GM23338 (cell line): ENCODE measurements around the gene OR2A42.
"Not testable (repeated sequence)": the region's sequence is repeated elsewhere in the genome, so short reads cannot be mapped to it uniquely, and the experiment has no call there.

Experiments used
- CREB1 ChIP-seq: fragments of 250-450 bp; sonication (Bioruptor Pico); IDR thresholded peaks from 2 replicates; pipeline ENCODE4 v1.5.0; 2020; ENCODE audit warnings: low read depth, mild to moderate bottlenecking, moderate library complexity
- EZH2 ChIP-seq: fragments of 200-600 bp; sonication (generic); IDR thresholded peaks from one replicate; pipeline ENCODE4 v1.8.0; 2017; ENCODE audit warnings: antibody characterized with exemption, mild to moderate bottlenecking, low read depth; ENCODE audit not compliant: unreplicated experiment
- EZH2phosphoT487 ChIP-seq: fragments of 200-600 bp; sonication (generic); IDR thresholded peaks from one replicate; pipeline ENCODE4 v1.8.1; 2018; ENCODE audit warnings: antibody characterized with exemption; ENCODE audit not compliant: unreplicated experiment
- POLR2AphosphoS5 ChIP-seq: IDR thresholded peaks from 2 replicates; pipeline ENCODE4 v1.6.1; 2016; ENCODE audit warnings: antibody characterized with exemption, low read depth
- TF ChIP-seq, protein P1 (sequence below), 2 experiments: fragments of 200-600 bp in 1 of 2; sonication (generic) in 1 of 2; conservative IDR thresholded peaks; 2 replicates each; pipeline versions ENCODE4 v1.5.1 to v1.6.1; 2016 to 2017; ENCODE audit warnings: antibody characterized with exemption in 2 of 2, low read depth in 2 of 2, mild to moderate bottlenecking in 2 of 2, moderate library complexity in 1 of 2
- TF ChIP-seq, protein P2 (sequence below): IDR thresholded peaks from one replicate; pipeline ENCODE4 v1.6.1; 2018; ENCODE audit warnings: antibody characterized with exemption; ENCODE audit not compliant: unreplicated experiment
- TF ChIP-seq, protein P3 (sequence below): fragments of 250-450 bp; sonication (Bioruptor Pico); IDR thresholded peaks from 2 replicates; pipeline ENCODE4 v1.5.0; 2020; ENCODE audit warnings: mild to moderate bottlenecking, moderate library complexity
- TF ChIP-seq, protein P4 (sequence below): IDR thresholded peaks from 2 replicates; pipeline ENCODE4 v1.6.1; 2016; ENCODE audit warnings: antibody characterized with exemption

DNA sequence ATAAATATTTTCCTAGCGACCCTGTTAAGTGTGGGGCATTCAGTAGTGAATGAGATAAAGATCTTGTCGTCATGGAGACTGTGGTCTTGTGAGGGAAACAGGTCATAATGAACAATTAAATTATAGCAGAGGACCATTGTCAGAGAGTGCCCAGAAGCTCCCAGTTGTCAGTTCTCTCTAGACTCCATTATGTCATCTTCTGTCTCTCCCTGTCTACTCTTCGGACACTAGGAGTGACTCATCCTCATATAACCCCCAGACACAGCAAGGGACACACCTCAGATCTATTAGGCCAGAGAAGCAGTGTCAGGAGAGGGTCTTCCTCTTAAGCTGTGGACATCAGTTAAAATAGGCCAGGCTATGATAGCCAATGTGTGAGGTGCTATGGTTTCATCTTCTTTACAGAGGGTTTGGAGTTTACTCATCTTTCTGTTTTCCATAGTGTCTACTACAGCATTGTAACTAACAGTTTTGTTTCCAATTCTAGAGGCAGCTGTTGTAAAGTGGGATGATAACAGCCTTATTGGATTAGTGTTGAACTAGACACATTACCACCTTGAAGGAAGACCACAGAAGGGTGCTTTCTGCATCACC, 50.7 kb downstream of the OR2A42 start:
- TF ChIP-seq, protein P1, sequence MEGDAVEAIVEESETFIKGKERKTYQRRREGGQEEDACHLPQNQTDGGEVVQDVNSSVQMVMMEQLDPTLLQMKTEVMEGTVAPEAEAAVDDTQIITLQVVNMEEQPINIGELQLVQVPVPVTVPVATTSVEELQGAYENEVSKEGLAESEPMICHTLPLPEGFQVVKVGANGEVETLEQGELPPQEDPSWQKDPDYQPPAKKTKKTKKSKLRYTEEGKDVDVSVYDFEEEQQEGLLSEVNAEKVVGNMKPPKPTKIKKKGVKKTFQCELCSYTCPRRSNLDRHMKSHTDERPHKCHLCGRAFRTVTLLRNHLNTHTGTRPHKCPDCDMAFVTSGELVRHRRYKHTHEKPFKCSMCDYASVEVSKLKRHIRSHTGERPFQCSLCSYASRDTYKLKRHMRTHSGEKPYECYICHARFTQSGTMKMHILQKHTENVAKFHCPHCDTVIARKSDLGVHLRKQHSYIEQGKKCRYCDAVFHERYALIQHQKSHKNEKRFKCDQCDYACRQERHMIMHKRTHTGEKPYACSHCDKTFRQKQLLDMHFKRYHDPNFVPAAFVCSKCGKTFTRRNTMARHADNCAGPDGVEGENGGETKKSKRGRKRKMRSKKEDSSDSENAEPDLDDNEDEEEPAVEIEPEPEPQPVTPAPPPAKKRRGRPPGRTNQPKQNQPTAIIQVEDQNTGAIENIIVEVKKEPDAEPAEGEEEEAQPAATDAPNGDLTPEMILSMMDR (conservative IDR thresholded peaks at IDR 0.05; ENCODE audit: low read depth in 2 of 2), result not testable (repeated sequence)
- TF ChIP-seq, protein P2, sequence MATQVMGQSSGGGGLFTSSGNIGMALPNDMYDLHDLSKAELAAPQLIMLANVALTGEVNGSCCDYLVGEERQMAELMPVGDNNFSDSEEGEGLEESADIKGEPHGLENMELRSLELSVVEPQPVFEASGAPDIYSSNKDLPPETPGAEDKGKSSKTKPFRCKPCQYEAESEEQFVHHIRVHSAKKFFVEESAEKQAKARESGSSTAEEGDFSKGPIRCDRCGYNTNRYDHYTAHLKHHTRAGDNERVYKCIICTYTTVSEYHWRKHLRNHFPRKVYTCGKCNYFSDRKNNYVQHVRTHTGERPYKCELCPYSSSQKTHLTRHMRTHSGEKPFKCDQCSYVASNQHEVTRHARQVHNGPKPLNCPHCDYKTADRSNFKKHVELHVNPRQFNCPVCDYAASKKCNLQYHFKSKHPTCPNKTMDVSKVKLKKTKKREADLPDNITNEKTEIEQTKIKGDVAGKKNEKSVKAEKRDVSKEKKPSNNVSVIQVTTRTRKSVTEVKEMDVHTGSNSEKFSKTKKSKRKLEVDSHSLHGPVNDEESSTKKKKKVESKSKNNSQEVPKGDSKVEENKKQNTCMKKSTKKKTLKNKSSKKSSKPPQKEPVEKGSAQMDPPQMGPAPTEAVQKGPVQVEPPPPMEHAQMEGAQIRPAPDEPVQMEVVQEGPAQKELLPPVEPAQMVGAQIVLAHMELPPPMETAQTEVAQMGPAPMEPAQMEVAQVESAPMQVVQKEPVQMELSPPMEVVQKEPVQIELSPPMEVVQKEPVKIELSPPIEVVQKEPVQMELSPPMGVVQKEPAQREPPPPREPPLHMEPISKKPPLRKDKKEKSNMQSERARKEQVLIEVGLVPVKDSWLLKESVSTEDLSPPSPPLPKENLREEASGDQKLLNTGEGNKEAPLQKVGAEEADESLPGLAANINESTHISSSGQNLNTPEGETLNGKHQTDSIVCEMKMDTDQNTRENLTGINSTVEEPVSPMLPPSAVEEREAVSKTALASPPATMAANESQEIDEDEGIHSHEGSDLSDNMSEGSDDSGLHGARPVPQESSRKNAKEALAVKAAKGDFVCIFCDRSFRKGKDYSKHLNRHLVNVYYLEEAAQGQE, result not testable (repeated sequence)
- TF ChIP-seq POLR2AphosphoS5, CREB1, EZH2phosphoT487, EZH2: not testable (repeated sequence)
- TF ChIP-seq, protein P3, sequence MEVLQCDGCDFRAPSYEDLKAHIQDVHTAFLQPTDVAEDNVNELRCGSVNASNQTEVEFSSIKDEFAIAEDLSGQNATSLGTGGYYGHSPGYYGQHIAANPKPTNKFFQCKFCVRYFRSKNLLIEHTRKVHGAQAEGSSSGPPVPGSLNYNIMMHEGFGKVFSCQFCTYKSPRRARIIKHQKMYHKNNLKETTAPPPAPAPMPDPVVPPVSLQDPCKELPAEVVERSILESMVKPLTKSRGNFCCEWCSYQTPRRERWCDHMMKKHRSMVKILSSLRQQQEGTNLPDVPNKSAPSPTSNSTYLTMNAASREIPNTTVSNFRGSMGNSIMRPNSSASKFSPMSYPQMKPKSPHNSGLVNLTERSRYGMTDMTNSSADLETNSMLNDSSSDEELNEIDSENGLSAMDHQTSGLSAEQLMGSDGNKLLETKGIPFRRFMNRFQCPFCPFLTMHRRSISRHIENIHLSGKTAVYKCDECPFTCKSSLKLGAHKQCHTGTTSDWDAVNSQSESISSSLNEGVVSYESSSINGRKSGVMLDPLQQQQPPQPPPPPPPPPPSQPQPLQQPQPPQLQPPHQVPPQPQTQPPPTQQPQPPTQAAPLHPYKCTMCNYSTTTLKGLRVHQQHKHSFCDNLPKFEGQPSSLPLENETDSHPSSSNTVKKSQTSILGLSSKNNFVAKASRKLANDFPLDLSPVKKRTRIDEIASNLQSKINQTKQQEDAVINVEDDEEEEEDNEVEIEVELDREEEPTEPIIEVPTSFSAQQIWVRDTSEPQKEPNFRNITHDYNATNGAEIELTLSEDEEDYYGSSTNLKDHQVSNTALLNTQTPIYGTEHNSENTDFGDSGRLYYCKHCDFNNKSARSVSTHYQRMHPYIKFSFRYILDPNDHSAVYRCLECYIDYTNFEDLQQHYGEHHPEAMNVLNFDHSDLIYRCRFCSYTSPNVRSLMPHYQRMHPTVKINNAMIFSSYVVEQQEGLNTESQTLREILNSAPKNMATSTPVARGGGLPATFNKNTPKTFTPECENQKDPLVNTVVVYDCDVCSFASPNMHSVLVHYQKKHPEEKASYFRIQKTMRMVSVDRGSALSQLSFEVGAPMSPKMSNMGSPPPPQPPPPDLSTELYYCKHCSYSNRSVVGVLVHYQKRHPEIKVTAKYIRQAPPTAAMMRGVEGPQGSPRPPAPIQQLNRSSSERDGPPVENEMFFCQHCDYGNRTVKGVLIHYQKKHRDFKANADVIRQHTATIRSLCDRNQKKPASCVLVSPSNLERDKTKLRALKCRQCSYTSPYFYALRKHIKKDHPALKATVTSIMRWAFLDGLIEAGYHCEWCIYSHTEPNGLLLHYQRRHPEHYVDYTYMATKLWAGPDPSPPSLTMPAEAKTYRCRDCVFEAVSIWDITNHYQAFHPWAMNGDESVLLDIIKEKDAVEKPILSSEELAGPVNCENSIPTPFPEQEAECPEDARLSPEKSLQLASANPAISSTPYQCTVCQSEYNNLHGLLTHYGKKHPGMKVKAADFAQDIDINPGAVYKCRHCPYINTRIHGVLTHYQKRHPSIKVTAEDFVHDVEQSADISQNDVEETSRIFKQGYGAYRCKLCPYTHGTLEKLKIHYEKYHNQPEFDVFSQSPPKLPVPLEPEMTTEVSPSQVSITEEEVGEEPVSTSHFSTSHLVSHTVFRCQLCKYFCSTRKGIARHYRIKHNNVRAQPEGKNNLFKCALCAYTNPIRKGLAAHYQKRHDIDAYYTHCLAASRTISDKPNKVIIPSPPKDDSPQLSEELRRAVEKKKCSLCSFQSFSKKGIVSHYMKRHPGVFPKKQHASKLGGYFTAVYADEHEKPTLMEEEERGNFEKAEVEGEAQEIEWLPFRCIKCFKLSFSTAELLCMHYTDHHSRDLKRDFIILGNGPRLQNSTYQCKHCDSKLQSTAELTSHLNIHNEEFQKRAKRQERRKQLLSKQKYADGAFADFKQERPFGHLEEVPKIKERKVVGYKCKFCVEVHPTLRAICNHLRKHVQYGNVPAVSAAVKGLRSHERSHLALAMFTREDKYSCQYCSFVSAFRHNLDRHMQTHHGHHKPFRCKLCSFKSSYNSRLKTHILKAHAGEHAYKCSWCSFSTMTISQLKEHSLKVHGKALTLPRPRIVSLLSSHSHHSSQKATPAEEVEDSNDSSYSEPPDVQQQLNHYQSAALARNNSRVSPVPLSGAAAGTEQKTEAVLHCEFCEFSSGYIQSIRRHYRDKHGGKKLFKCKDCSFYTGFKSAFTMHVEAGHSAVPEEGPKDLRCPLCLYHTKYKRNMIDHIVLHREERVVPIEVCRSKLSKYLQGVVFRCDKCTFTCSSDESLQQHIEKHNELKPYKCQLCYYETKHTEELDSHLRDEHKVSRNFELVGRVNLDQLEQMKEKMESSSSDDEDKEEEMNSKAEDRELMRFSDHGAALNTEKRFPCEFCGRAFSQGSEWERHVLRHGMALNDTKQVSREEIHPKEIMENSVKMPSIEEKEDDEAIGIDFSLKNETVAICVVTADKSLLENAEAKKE (CRISPR knock-in tag), result not testable (repeated sequence)
- TF ChIP-seq, protein P4, sequence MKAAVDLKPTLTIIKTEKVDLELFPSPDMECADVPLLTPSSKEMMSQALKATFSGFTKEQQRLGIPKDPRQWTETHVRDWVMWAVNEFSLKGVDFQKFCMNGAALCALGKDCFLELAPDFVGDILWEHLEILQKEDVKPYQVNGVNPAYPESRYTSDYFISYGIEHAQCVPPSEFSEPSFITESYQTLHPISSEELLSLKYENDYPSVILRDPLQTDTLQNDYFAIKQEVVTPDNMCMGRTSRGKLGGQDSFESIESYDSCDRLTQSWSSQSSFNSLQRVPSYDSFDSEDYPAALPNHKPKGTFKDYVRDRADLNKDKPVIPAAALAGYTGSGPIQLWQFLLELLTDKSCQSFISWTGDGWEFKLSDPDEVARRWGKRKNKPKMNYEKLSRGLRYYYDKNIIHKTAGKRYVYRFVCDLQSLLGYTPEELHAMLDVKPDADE, result not testable (repeated sequence)
